ENCODE measurements around the gene PLK3. TPM values are rescaled to one million over a fixed set of nuclear protein-coding genes. Genes with fewer than 3 reads are reported as not detected.
"Not testable (repeated sequence)": the region's sequence is repeated elsewhere in the genome, so short reads cannot be mapped to it uniquely, and the experiment has no call there.

PLK3 gene
- total and polyA plus RNA-seq, 4 donors, result 16.9 to 78.5 (median 37.0) TPM

- DNase-seq, result no peak
- Histone ChIP-seq H3K36me3 (ENCODE audit: control insufficient read depth in 4 of 4, insufficient read depth in 4 of 4, low read length in 4 of 4) (peaks cover 0 to 5% (median 0%) of the 10 kb centered on the region in 4 donors), H3K9me3 (ENCODE audit: control insufficient read depth in 4 of 4, insufficient read depth in 3 of 4, low read length in 3 of 4) (no peaks in the 10 kb centered on the region), H3K27ac (ENCODE audit: low read depth in 1 of 2, low read length in 1 of 2) (peak overlapping the region; percentile 5 to 26), H3K4me1 (ENCODE audit: control insufficient read depth in 5 of 5, insufficient read depth in 5 of 5, low read length in 5 of 5) (peaks cover 11 to 54% (median 50%) of the 10 kb centered on the region in 5 donors), H3K27me3 (ENCODE audit: control insufficient read depth in 3 of 3, insufficient read depth in 3 of 3, low read length in 2 of 3) (no peaks in the 10 kb centered on the region), H3K9ac (ENCODE audit: insufficient read depth in 1 of 2, low read length in 2 of 2) (no peak overlapping the region), H3K4me3 (no peak overlapping the region)
- 82 to 90% methylated on average over 8 of the region's 8 CpGs for WGBS, 2 donors
- TF ChIP-seq, protein P1, sequence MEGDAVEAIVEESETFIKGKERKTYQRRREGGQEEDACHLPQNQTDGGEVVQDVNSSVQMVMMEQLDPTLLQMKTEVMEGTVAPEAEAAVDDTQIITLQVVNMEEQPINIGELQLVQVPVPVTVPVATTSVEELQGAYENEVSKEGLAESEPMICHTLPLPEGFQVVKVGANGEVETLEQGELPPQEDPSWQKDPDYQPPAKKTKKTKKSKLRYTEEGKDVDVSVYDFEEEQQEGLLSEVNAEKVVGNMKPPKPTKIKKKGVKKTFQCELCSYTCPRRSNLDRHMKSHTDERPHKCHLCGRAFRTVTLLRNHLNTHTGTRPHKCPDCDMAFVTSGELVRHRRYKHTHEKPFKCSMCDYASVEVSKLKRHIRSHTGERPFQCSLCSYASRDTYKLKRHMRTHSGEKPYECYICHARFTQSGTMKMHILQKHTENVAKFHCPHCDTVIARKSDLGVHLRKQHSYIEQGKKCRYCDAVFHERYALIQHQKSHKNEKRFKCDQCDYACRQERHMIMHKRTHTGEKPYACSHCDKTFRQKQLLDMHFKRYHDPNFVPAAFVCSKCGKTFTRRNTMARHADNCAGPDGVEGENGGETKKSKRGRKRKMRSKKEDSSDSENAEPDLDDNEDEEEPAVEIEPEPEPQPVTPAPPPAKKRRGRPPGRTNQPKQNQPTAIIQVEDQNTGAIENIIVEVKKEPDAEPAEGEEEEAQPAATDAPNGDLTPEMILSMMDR (IDR thresholded peaks at IDR 0.05; ENCODE audit: control extremely low read depth, extremely low read depth), result no peak
- no peak for ATAC-seq (ENCODE audit: insufficient read depth, low FRiP score)
Observed at GRCh38 chr1:44811234-44811633, 11.1 kb downstream of the PLK3 start.

DNA sequence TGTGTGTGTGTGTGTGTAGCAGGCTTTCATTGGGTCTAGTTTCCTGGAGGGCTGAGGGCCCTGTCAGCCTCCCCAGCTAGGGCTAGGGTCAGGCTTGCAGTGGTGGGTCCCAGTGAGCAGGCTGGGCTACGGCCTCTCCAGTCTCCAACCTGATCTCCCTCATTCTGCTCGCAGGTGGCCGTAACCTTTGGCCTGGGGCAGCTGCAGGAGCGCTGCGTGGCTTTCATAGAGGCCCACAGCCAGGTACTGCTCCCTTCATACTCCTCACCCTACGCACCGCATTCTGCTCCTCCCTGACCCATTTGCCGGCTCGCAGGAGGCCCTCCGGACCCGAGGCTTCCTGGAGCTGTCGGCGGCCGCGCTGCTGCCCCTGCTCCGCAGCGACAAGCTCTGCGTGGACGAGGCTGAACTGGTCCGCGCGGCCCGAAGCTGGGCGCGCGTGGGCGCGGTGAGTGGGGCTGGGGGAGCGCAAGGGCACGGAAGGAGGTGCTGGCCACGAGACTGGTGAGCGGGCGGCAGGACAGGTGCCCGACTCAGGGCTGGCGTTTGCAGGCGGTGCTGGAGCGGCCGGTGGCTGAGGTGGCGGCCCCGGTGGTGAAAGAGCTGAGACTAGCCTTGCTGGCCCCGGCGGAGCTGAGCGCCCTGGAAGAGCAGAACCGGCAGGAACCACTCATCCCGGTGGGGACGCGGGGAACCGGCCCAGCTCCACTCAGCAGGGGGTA lies 12.8 kb downstream of the PLK3 start:
- peak overlapping the region; percentile 40 for H3K4me3 ChIP-seq
- H3K9me3 ChIP-seq (ENCODE audit: control insufficient read depth in 4 of 4, insufficient read depth in 3 of 4, low read length in 3 of 4), result no peaks in the 10 kb centered on the region
- peak overlapping the region; percentile 87 to 96 for H3K27ac ChIP-seq (ENCODE audit: low read depth in 1 of 2, low read length in 1 of 2)
- no peak overlapping the region for H3K9ac ChIP-seq (ENCODE audit: insufficient read depth in 1 of 2, low read length in 2 of 2)
- TF ChIP-seq, protein P1 (IDR thresholded peaks at IDR 0.05; ENCODE audit: control extremely low read depth, extremely low read depth), result no peak
- H3K27me3 ChIP-seq (ENCODE audit: control insufficient read depth in 3 of 3, insufficient read depth in 3 of 3, low read length in 2 of 3), result no peaks in the 10 kb centered on the region
- ATAC-seq (ENCODE audit: insufficient read depth, low FRiP score) (no peak), DNase-seq (no peak)
- 67 to 73% methylated on average over 48 of the region's 48 CpGs for WGBS, 2 donors
- H3K36me3 ChIP-seq (ENCODE audit: control insufficient read depth in 4 of 4, insufficient read depth in 4 of 4, low read length in 4 of 4), result no peaks in the 10 kb centered on the region
- H3K4me1 ChIP-seq (ENCODE audit: control insufficient read depth in 5 of 5, insufficient read depth in 5 of 5, low read length in 5 of 5), result peaks cover 6 to 41% (median 36%) of the 10 kb centered on the region in 5 donors

DNA sequence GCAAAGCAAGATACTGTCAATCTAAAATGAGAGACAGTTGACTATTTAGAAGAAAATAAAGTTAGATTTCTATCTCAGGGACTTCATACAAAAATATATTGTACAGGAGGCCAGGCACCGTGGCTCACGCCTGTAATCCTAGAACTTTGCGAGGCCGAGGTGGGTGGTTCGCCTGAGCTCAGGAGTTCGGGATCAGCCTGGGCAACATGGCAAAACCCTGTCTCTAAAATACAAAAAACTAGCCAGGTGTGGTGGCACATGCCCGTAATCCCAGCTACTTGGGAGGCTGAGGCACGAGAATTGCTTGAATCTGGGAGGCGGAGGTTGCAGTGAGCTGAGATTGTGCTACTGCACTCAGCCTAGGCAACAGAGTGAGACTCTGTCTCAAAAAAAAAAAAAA lies 15.7 kb downstream of the PLK3 start:
- H3K36me3 ChIP-seq (ENCODE audit: control insufficient read depth in 4 of 4, insufficient read depth in 4 of 4, low read length in 4 of 4); H3K27ac ChIP-seq (ENCODE audit: low read depth in 1 of 2, low read length in 1 of 2); H3K4me3 ChIP-seq; H3K9ac ChIP-seq (ENCODE audit: insufficient read depth in 1 of 2, low read length in 2 of 2); H3K27me3 ChIP-seq (ENCODE audit: control insufficient read depth in 3 of 3, insufficient read depth in 3 of 3, low read length in 2 of 3); DNase-seq; ATAC-seq (ENCODE audit: insufficient read depth, low FRiP score); H3K9me3 ChIP-seq (ENCODE audit: control insufficient read depth in 4 of 4, insufficient read depth in 3 of 4, low read length in 3 of 4): not testable (repeated sequence)
- H3K4me1 ChIP-seq (ENCODE audit: control insufficient read depth in 5 of 5, insufficient read depth in 5 of 5, low read length in 5 of 5), result peaks cover 0 to 33% (median 12%) of the 10 kb centered on the region in 5 donors
- WGBS, 2 donors, result 94 to 98% methylated on average over 9 of the region's 9 CpGs

DNA sequence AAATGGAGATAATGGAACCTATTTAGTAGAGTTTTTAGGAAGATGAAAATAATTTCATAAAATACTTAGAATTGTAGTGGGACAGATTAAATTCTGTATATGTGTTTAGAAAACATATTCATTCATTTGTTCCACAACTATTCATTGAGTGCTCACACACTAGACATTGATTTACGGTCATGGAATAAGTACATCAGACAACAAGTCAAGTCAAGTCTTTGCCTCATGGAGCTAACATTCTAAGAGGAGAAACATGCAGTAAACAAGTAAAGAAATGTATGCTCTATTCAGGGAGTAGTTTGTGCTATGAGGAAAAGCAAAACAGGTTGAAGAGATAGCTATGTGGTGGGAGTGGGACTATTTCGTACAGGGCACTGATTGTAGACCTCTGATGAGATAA lies 17.1 kb downstream of the PLK3 start:
- no peak for DNase-seq
- no peaks in the 10 kb centered on the region for H3K36me3 ChIP-seq (ENCODE audit: control insufficient read depth in 4 of 4, insufficient read depth in 4 of 4, low read length in 4 of 4)
- 94 to 97% methylated on average over 2 of the region's 2 CpGs for WGBS, 2 donors
- no peak overlapping the region for H3K4me3 ChIP-seq
- H3K27ac ChIP-seq (ENCODE audit: low read depth in 1 of 2, low read length in 1 of 2), result no peak overlapping the region
- no peaks in the 10 kb centered on the region for H3K27me3 ChIP-seq (ENCODE audit: control insufficient read depth in 3 of 3, insufficient read depth in 3 of 3, low read length in 2 of 3)
- no peaks in the 10 kb centered on the region for H3K9me3 ChIP-seq (ENCODE audit: control insufficient read depth in 4 of 4, insufficient read depth in 3 of 4, low read length in 3 of 4)
- no peak overlapping the region for H3K9ac ChIP-seq (ENCODE audit: insufficient read depth in 1 of 2, low read length in 2 of 2)
- H3K4me1 ChIP-seq (ENCODE audit: control insufficient read depth in 5 of 5, insufficient read depth in 5 of 5, low read length in 5 of 5), result peaks cover 0 to 33% (median 12%) of the 10 kb centered on the region in 5 donors
- no peak for ATAC-seq (ENCODE audit: insufficient read depth, low FRiP score)
- TF ChIP-seq, protein P1 (IDR thresholded peaks at IDR 0.05; ENCODE audit: control extremely low read depth, extremely low read depth), result no peak
